Stimulated activated naive CD8-positive, alpha-beta T cell treated with anti-CD3 and anti-CD28 coated beads, Interleukin-15, Interleukin-2, amounts not matched to agents 100 U/mL and 50 U/mL, for 24 hours (primary cell): ENCODE measurements around the gene MT1G.
"Not testable (repeated sequence)": the region's sequence is repeated elsewhere in the genome, so short reads cannot be mapped to it uniquely, and the experiment has no call there.

Experiments used
- ATAC-seq: fragments of 150-1000 bp; cut with Tn5 transposase; one replicate; pipeline ENCODE4 v1.10.0; 2021
- DNase-seq: peaks from one replicate; pipeline ENCODE4 v3.0.0; 2021

MT1G gene

DNA sequence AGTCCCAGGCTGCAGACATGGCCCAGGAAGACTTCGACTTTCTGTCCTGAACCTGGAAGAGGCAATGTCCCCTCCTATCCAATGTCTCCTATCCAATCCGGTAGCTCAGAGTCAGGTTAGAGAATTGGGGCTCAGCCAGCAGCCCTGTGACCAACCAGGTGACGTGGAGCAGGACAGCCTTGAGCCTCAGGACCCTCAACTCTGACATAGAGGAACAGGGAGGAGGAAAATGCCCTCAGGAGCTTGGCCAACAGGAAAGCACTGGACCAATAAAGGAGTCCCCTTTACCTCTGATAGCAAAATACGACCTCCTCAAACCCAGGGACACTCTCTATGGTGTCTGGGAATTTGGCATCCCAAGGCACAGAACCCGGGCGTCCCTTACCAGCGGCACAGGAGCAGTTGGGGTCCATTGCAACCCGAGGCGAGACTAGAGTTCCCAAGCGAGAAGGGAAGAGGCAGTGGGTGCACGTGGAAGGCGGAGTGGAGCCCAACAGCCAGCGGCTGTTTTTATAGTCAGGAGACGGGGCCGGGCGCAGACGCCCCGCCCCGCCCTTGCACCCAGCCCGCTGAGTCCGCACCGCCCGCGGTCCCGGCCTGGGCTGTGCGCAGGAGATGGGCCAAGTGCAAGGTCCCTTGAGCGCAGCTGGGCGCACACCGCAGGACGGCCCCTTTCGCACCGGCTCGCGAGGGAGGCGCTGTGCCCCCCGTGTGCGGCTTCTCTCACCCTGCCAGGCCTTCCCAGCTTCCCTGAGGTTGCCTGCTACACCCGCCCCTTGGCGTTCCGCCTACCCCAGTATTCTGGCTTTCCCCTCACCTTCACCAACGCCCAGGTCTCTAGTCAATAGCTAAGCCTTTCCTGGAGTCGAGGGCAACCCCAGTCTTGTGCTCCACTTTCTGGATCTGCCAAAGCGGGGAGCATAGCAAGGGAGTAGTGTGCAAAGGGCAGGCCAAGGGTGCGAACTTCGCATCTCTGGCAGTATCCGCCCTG lies at the start of gene MT1G:
MT1G (minus strand) TSS at position 485 of the 991 bp plus-strand sequence; CDS start at position 413, 72 bp downstream.
- DNase-seq (peak; percentile 30), ATAC-seq (peak; percentile 57)

DNA sequence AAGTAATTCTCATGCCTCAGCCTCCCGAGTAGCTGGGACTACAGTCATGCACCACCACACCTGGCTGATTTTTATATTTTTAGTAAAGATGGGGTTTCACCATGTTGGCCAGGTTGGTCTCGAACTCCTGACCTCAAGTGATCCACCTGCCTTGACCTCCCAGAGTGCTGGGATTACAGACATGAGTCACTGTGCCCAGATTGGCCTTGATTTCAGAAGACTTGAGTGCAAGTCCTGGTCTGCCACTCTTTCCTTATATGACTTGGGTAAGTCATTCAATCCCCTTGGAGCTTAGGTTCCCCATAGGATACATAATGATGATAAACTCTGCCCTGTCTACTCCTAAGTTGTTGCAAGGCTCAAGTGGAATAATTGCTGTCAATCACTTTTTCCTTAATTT lies 49.7 kb upstream of the MT1G start:
- ATAC-seq, DNase-seq: not testable (repeated sequence)

DNA sequence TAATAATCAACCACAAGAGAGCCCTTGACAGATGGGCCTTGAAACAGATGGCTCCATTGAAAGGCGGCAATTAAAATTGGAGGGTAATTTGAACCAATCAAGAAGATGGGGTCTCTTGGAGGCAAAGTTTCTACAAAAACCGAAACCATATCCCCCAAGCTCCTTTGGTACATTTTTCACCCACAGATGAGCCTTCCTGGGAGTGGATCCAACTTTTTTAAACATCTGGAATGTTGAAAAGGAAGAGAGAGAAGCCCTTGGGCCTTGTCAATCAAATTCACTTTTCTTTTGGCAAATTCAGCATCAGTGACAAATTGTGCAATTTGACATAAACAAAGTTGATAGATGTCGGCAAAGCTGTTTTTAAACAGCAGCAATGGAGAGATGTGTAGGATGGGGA lies 48.9 kb upstream of the MT1G start:
- DNase-seq (no peak), ATAC-seq (no peak)

DNA sequence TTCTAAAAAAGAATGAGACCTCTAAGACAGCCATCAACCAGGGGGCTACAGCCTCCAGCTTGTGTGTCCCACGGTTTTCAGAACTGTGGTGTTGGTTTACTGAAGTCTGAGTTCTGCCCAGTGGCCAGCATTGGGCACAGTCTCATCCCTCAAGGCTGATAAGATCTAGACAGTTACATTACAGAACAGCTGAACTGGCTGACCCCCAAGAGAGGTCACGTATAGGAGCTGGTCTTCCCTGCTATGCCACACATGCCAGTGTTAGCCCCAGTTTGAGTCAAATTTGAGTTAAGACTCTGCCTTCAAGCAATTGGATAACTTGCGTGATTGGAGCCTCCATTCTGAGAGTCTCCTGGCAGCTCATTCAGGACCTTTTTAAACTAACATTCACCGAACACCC lies 47.3 kb upstream of the MT1G start:
- DNase-seq (no peak), ATAC-seq (no peak)

DNA sequence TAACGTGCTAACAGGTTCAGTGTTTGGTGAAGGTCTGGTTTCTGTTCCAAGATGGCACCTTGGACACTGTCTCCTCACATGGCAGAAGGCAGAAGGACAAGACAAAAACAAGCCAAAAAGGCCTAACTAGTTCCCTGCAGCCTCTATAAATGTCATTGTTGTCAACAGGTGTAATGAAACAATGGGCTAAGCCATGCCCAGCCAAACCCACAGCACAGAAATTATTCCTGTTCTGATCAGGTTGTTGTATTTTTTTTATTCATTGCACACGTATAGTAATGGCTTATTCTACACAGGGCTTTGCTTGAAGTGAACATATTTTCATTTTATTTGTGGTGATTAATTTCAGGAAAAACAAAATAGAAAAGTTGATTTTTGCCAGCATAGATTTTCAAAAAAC lies 45.9 kb upstream of the MT1G start:
- DNase-seq (no peak), ATAC-seq (no peak)

DNA sequence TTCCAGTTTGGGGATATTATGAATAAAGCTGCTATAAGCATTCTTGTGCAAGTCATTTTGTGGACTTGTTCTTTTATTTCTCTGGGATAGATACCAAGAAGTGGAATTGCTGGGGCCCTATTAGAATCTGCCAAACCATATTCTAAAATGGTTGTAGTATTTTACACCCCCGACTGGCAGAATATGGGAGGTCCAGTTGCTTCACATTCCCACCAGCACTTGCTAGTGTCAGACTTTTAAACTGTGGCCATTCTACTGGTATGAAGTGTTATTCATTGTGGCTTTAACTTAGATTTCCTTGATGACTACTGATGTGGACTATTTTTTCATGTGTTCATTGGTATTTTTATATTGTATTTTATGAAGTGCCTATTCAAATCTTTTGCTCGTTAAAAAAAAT lies 44.0 kb upstream of the MT1G start:
- no peak for DNase-seq
- no peak for ATAC-seq

DNA sequence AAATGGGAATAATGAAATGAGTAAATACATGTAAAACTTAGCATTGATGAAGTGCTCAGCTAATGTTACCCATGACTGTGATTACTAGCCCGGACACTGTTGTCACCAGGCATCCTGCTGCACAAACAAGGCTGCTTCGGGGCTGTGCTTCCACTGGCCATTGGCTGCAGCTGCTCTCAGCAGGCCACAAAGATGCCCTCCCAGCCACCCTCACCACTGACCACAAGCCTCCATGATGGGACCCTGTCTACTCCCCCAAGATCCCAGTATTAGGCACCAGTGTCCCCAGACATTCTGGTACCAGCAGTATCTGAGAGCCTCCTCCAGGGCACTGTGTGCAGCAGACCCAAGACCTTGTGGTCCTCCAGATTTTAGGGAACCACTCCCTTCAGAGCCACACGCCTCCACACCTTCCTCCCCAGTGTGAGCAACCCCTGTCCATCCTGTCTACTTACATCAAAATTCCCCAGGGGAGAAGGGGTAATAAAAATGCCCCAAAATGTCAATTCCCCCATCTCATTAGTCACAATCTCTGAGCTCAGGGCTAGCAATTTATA lies 42.4 kb upstream of the MT1G start:
- peak; percentile 22 for ATAC-seq

DNA sequence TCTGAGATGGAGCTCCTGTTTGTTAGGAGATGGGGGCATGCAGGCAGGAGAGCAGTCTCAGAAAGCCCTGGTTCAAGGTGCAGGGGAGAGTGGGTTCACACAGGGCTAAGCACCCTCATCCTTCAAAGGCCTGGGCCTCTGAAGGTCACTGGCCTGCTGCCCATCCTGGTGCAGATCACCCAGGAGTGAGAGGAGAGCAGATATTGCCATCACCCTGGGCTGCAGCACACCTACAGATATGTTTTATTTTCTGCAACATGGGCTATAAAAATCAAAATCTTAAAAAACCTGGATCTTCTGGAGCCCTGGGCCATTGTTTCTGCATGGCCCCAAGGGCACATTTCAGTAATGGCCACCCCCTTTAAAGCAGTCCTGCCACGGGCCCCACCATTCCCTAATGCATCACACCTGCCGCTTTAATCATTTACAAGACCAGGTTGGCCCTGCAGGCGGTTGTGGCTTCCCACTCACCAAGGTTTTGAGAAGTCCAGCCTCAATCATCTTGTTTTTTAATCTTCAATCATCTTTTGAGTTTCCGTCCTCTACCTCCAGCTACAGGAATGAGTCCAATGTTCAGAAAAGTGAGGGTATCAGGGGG lies 41.7 kb upstream of the MT1G start:
- ATAC-seq (peak; percentile 21), DNase-seq (no peak)

More for the DNA sequence above, 42.4 kb upstream of the MT1G start:
- DNase-seq = no peak

DNA sequence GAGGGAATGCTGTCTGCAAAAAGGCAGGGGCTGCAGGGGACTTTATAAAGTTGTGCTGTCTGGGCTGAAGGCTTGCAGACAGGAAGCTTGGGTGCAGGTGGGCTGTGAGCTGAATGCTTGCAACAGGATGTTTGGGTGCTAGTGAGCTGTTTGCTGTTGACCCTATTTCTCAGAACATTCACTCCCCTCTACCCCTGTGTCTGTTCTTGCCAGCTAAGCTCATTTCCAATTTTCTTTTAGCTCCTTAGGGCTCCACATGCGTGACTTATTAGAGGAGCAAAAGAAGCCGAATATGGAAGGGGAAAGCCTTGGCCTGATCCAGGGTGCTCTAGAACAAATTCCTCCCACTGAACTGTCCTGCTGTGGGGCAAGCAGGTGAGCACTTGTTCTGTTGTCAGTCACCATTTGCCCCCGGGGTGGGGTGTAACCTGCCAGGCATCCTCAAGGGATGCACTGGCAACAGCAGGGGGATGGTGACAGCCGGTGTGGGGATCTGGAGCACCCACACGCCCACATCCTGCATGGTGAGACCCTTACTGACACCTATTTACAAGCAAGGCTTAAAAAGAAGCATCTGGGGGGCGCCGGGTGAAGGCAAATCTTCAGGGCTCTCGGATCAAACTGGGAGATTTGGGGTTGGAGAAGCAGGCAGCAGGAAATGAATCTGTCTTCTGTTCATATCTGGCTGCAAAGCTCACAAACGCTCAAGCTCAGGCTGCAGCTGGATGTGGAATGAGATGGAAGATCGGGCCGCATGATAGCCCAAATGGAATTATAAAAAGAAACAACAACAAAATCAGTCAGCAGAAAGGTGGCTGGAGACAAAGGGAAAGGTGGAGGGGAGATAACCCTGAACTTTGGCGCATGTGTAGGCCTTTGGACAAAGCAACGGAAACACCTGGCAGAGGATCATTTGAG lies 40.9 kb upstream of the MT1G start:
- DNase-seq (peak; percentile 29), ATAC-seq (peak; percentile 25)

DNA sequence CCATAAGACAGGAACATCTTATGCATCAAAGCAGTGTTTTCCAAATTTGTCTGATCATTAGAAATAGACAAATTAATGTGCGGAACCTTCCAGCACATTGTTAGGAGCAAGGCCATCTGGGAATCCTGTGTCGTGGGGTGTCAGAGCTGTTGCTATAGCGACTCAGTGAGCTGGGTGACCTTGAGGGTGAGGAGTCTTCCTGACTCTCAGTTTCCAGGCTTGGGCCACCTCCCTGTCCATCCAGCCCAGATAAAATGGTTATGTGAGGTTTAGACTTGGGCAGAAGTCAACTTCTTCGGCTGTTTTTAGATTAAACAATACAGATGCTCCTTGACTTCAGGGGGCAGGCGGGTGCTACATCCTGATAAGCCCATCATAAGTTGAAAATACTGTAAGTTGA lies 35.0 kb upstream of the MT1G start:
- DNase-seq = no peak
- no peak for ATAC-seq

DNA sequence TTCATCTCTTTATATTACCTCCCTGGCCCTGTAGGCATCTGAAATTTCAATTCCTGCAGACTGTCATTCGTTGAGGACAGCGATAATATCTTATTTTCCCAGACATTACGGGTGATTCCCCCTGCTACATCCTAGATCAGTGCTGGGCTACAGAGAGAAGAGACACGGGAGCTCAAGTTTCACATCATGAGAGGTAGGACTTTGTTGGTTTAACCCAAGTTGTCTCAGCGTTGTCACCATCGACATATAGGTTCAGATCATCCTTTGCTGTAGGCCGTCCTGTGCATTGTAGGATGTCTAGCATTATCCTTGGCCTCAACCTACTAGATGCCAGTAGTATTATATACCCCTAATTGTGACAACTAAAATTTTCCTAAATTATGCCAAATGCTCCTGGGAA lies 33.7 kb upstream of the MT1G start:
- DNase-seq (no peak), ATAC-seq (no peak)

DNA sequence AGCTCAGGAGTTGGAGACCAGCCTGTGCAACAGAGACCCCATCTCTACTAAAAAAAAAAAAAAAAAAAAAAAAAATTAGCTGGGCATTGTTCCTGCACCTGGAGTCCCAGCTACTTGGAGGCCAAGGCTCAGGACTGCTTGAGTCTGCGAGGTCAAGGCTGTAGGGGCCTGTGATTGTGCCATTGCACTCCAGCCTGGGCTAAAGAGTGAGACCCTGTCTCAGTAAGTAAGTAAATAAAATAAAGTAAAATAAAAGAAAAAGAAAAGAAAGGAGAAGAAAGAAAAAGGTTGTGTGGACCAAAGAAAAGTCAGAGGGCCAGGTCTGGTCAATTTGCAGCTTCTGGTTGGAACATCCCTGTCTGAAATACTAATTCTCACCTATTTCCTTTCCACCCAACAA lies 32.8 kb upstream of the MT1G start:
- DNase-seq (no peak), ATAC-seq (no peak)

DNA sequence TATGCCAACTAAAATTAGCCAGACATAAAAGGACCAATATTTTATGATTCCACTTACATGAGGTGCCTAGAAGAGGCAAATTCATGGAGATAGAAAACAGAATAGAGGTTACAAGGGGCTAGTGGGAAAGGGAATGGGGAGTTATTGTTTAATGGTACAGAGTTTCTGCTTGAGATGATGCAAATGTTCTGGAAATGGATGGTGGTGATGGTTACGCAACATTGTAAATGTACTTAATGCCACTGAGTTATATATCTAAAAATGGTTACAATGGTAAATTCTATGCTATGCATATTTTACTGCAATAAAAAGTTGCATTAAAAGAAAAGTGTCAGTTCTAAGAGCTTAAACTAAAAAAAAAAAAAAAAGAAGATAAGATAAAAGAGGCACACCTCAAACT lies 32.3 kb upstream of the MT1G start:
- DNase-seq = no peak
- ATAC-seq = no peak

DNA sequence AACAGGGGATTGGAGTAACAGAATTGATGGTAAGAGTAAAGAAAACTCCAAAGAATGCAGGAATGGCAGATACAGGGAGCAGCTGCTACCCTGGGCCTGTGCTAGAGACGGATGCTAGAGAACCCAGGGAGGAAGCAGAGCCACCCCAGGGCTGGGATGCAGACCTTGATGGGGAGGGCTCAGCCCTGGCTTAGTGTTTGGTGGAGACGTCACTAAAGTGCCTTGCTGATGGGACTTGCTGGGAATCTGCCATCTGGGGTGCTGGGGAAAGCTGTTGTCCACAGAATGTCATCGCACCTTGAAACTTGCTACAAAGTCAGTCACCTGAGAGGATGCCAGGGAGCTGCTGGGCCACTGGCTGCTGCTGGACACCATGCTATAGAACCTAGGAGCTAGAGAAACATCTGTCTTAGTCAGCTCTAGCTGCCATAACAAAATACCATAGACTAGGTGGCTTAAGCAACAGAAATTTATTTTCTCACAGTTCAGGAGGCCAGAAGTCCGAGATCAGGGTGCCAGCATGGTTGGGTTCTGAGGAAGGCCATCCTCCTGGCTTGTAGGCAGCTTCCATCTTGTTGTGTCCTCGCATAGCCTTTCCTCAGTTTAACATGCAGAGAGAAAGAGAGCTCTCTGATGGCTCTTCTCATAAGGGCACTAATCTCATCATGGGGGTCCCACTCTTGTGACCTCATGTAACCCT lies 29.7 kb upstream of the MT1G start:
- no peak for ATAC-seq
- DNase-seq = no peak

DNA sequence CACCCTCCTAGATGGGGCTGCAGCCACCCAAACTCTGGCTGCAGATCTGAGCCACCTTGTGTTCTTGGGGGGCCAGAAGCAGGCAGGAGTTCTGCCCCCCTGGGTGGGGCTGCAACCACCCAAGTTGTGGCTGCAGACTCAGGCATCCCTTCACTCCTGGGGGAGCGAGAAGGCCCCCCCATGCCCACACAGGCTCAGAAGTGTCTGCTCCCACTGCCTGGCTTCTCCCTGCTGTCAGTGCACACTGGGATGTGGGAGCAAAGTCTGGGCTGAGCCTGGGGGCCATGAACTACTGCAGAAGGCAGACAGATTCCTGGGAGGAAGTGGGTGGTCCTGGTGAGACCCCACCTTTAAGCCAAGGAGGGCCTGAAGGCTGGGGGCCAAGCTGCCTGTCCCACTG lies 27.4 kb upstream of the MT1G start:
- DNase-seq (no peak), ATAC-seq (no peak)

DNA sequence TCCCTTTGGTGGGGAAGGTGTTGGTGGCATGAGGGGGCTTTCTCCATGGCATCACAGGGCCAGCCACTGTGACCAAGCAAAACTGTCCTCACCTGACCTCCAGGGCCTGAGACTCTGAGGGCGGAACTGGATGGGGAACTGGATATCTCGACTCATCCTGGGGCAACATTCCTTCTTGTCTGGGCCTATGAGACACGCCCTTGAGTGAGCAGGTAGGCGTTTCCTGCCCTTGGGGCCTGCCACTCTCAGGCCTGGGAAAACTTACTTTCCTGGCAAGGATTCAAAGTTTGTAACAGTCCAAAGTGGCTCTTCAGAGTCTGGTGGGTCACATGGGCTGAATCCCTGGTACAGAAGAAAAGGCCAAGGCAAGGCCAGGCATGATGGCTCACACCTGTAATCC lies 24.0 kb upstream of the MT1G start:
- no peak for ATAC-seq
- DNase-seq = no peak

DNA sequence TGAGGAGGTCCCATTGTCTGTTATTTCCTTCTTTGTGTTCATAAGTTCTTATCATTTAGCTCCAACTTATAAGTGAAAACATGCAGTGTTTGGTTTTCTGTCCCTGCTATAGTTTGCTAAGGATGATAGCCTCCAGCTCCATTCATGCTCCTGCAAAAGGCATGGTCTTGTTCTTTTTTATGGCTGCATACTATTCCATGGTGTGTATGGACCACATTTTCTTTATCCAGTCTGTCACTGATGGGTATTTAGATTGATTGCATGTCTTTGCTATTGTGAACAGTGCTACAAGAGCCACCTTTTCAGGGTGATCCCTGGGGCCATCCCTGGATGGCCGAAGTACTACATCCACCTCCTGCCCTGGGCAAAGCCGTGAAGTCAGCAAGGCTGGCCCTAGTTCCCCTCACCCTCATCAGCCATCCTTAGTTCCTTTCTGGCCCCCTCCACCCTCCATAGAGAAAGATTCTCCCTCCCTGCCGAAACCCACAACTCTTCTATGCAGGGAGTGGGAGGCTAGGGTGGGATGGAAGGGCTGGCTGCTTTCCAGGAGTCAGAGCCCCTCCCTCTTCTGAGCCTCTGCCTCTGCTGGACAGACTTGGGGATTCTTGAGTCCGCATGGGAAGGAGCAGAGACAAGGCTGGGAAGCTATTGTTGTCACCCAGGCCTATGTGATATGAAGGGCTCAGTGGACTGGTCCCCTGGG lies 22.7 kb upstream of the MT1G start:
- ATAC-seq = no peak
- no peak for DNase-seq

DNA sequence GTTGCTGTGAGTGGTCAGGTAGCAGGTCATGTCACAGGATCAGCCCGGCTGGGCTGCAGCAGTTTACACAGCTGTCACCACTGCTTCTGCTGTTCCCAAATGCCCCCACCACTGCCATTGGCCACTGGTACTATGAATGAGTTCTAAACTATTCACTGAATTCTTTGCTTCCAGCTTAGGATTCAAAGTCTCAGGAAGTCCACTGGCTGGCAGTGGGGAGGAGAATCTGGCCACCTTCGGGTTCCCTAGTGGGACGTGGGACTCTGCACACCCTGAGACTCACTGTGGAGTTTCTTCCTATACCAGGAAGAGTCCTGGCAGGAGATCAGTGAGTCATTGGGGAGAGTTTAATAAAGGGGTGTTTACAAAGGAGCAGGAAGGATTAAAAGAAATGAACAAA lies 21.3 kb upstream of the MT1G start:
- ATAC-seq (no peak), DNase-seq (no peak)

DNA sequence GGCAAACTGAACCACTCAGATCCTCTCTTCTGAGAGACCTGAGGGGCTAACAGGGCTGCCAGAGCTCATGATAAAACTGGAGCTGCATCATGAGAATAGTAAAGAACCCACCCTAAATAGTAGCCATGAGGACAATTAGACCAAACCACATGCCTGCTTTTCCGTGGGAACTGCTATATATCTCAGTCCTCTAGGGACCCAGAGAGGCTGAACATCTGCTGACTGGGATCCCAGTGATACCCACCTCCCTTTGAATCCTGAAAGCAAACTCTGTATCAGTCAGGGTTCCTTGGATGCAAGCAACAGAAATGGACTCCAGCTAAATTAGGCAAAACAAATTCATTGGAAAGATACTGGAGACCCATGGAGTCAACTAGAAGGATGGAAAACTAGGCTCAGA lies 20.9 kb upstream of the MT1G start:
- DNase-seq = no peak
- no peak for ATAC-seq

DNA sequence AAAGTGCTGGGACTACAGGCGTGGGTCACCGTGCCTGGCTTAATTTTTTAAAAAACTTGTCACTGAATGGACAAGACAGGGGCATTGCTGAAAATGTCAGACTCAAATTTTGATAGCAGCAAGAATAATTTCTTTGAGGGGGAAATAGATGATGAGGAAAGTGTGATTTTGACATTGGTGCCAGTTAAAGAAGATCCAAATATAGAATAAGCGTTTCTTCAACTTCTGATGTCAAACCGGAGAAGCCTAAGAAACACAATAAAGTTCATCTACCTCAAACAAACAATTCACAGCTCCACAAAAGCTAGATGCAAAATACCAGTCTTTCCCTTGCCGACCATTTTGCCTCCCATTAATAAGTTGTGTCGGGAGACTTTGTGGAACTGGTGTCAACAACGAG lies 18.9 kb upstream of the MT1G start:
- DNase-seq (no peak), ATAC-seq (no peak)
